Esophagus squamous epithelium (tissue), 5 donors: Measurements from ENCODE around the gene C20orf173. TPM values are rescaled to one million over a fixed set of nuclear protein-coding genes. Genes with fewer than 3 reads are reported as not detected.
"Not testable (repeated sequence)": the region's sequence is repeated elsewhere in the genome, so short reads cannot be mapped to it uniquely, and the experiment has no call there.

ENCODE experiments used
- DNase-seq: peaks from one replicate; lab custom pipeline; 2025; lab: John Stamatoyannopoulos, UW
- H3K27ac ChIP-seq, 4 donors: fragments of 200-600 bp; sonication (generic); one replicate each; pipeline ENCODE4 v1.5.1; 2016 to 2019; ENCODE audit warnings: mild to moderate bottlenecking in 1 of 4
- H3K27me3 ChIP-seq, 4 donors: fragments of 200-600 bp; sonication (generic); 1 replicate in 3 of 4; 2 replicates in 1 of 4; pipeline versions ENCODE4 v1.5.1 to v1.6.0; 2017 to 2021; ENCODE audit warnings: antibody characterized with exemption in 1 of 4
- H3K36me3 ChIP-seq, 3 donors: fragments of 200-600 bp; sonication (generic); one replicate each; pipeline ENCODE4 v1.5.1; 2016 to 2019
- H3K4me1 ChIP-seq, 3 donors: fragments of 200-600 bp; sonication (generic); one replicate each; pipeline ENCODE4 v1.5.1; 2017 to 2019
- H3K4me3 ChIP-seq, 4 donors: fragments of 200-600 bp; sonication (generic); 1 replicate in 3 of 4; 2 replicates in 1 of 4; pipeline ENCODE4 v1.5.1; 2016 to 2019; ENCODE audit warnings: mild to moderate bottlenecking in 2 of 4, moderate library complexity in 1 of 4
- H3K9me3 ChIP-seq, 3 donors: fragments of 200-600 bp; sonication (generic); one replicate each; pipeline ENCODE4 v1.5.1; 2016 to 2019
- POLR2A ChIP-seq, 4 donors: fragments of 450-650 bp; IDR thresholded peaks; one replicate each; pipeline ENCODE4 v1.6.1; 2017; ENCODE audit warnings: antibody characterized with exemption in 4 of 4, mild to moderate bottlenecking in 4 of 4, moderate library complexity in 3 of 4
- WGBS, 2 donors: methylation state at CpG; one replicate each; pipeline ENCODE4 v1.1.5; 2018; 5-methylcytosine and 5-hydroxymethylcytosine counted together
- intact Hi-C: fragments of 100-400 bp; cut with DNase I; formaldehyde crosslinking; loops from one replicate; pipeline ENCODE4 v1.15.0; 2022
- total RNA-seq, 4 donors: library from RNA; depleted of rRNA; stranded (reverse); fragments of >200 nt; gene quantifications; one replicate each; pipeline ENCODE4 v1.1.0, GENCODE V29; 2016
- TF ChIP-seq, protein P1 (sequence below), 6 experiments: fragments of 450-650 bp in 4 of 6; fragments of 200-600 bp in 2 of 6; sonication (generic) in 2 of 6; IDR thresholded peaks; one replicate each; pipeline ENCODE4 v1.5.1; 2016 to 2019; ENCODE audit warnings: antibody characterized with exemption in 6 of 6, mild to moderate bottlenecking in 4 of 6, moderate library complexity in 4 of 6
- donor health status: DM: yes; HTN: yes; CAD: no.

The C20orf173 gene
- total RNA-seq, 4 donors from 2014 or later, result not detected

DNA sequence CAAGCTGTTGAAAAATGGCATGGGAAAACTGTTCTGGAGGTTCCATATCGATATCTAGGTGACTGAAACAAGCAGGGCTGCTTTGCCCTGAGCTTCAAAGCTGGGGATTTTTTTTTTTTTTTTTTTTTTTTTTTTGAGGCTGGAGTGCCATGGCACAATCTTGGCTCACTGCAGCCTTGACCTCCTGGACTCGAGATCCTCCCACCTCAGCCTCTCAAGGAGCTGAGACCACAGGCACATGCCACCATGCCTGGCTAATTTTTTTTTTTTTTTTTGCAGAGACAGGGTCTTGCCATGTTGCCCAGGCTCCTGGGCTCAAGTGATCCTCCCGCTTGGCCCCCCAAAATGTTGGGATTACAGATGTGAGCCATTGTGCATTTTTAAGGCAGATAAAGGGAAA is 23.5 kb upstream of the C20orf173 start:
- 88% methylated on average over 2 of the region's 3 CpGs for WGBS, 2 donors
- no peak for TF ChIP-seq POLR2A (IDR thresholded peaks at IDR 0.05)
- TF ChIP-seq, protein P1, sequence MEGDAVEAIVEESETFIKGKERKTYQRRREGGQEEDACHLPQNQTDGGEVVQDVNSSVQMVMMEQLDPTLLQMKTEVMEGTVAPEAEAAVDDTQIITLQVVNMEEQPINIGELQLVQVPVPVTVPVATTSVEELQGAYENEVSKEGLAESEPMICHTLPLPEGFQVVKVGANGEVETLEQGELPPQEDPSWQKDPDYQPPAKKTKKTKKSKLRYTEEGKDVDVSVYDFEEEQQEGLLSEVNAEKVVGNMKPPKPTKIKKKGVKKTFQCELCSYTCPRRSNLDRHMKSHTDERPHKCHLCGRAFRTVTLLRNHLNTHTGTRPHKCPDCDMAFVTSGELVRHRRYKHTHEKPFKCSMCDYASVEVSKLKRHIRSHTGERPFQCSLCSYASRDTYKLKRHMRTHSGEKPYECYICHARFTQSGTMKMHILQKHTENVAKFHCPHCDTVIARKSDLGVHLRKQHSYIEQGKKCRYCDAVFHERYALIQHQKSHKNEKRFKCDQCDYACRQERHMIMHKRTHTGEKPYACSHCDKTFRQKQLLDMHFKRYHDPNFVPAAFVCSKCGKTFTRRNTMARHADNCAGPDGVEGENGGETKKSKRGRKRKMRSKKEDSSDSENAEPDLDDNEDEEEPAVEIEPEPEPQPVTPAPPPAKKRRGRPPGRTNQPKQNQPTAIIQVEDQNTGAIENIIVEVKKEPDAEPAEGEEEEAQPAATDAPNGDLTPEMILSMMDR (IDR thresholded peaks at IDR 0.05), result no peak
- no peaks in the 10 kb centered on the region for H3K9me3 ChIP-seq

DNA sequence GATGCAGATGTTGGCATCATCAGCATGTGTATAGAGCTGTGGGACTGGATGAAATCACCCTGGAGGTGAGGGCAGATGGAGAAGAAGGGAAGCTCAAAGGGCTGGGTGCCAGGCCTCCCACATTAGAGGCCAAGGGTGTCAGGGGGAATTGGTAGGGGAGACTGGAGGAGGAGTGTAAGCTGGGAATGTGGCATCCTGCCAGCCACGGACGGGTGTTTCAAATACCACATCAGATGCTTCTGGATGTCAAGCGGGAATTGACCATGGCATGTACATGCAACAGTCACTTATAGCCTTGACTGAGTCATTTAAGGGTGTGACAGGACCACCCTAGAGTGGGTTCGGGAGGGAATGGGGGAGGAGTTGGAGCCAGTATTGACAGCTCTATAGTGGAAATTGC is 22.1 kb upstream of the C20orf173 start:
- no peaks in the 10 kb centered on the region for H3K4me1 ChIP-seq
- 66 to 77% methylated on average over 4 of the region's 4 CpGs for WGBS, 2 donors
- TF ChIP-seq, protein P1 (IDR thresholded peaks at IDR 0.05), result no peak
- no peak for TF ChIP-seq POLR2A (IDR thresholded peaks at IDR 0.05)
- intact Hi-C loops, result no loop called here
- peaks cover 15 to 100% (median 30%) of the 10 kb centered on the region in 3 donors for H3K36me3 ChIP-seq
- no peak overlapping the region for H3K27ac ChIP-seq
- H3K4me3 ChIP-seq, result no peak overlapping the region
- no peaks in the 10 kb centered on the region for H3K27me3 ChIP-seq
- H3K9me3 ChIP-seq, result no peaks in the 10 kb centered on the region
- no peak for DNase-seq

More for the DNA sequence above, 23.5 kb upstream of the C20orf173 start:
- Histone ChIP-seq H3K4me1 (no peaks in the 10 kb centered on the region), H3K36me3 (peaks cover 25 to 100% (median 35%) of the 10 kb centered on the region in 3 donors), H3K4me3 (no peak overlapping the region), H3K27ac (no peak overlapping the region), H3K27me3 (no peaks in the 10 kb centered on the region)
- DNase-seq, result no peak
- intact Hi-C loops, result no loop called here

DNA sequence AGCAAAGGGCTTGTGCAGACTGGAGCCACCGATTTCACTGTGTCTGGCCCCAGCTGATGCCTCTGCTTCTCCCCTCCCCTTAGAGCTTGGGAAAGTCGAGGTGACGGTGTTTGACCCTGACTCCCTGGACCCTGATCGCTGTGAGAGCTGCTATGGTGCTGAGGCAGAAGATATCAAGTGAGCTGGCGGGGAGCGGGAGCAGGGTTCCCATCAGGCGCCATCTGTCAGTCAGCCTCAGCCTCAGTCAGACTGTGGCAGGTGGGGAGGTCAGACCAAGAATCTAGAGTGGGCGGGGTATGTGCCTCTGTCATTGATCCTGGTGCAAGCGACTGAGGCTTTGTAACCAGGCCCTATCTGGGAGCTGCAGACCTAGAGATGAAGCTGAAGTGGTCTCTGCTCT is 17.9 kb upstream of the C20orf173 start:
- DNase-seq, result no peak
- no peaks in the 10 kb centered on the region for H3K9me3 ChIP-seq
- H3K4me1 ChIP-seq, result peaks cover 5 to 10% (median 7%) of the 10 kb centered on the region in 3 donors
- H3K27ac ChIP-seq, result no peak overlapping the region
- WGBS, 2 donors, result 96 to 100% methylated on average over 1 to 7 of the region's 9 CpGs
- no peak for TF ChIP-seq POLR2A (IDR thresholded peaks at IDR 0.05)
- TF ChIP-seq, protein P1 (IDR thresholded peaks at IDR 0.05), result no peak
- intact Hi-C loops, result no loop called here
- peaks cover 8 to 81% (median 17%) of the 10 kb centered on the region in 3 donors for H3K36me3 ChIP-seq
- H3K27me3 ChIP-seq, result no peaks in the 10 kb centered on the region
- H3K4me3 ChIP-seq, result no peak overlapping the region

DNA sequence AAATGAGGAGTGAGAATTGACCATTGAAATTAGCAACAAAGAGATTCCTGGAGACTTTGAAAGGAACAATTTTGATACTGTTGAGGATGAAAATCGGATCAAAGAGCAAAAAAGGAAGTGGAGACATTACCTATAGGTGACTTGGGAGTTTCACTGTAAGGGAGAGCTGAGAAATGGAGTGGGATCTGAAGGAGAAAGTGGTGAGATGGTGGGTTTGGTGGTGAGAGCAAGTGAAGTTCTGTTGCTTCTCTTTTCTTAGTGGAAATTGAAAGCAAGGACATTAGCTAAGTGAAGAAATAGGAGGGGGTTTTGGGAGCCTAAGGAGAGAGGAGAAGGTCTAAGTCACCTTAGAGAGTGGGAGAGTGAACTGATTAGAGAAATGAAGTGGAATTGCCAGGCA is 16.7 kb upstream of the C20orf173 start:
- no peaks in the 10 kb centered on the region for H3K9me3 ChIP-seq
- peaks cover 8 to 69% (median 12%) of the 10 kb centered on the region in 3 donors for H3K36me3 ChIP-seq
- H3K4me1 ChIP-seq, result peaks cover 8 to 19% (median 9%) of the 10 kb centered on the region in 3 donors
- TF ChIP-seq, protein P1 (IDR thresholded peaks at IDR 0.05), result no peak
- no peak for TF ChIP-seq POLR2A (IDR thresholded peaks at IDR 0.05)
- WGBS, 2 donors, result 60 to 78% methylated on average over 1 of the region's 1 CpG
- H3K27ac ChIP-seq, result no peak overlapping the region
- H3K4me3 ChIP-seq, result no peak overlapping the region
- H3K27me3 ChIP-seq, result no peaks in the 10 kb centered on the region
- no peak for DNase-seq
- intact Hi-C loops, result no loop called here

DNA sequence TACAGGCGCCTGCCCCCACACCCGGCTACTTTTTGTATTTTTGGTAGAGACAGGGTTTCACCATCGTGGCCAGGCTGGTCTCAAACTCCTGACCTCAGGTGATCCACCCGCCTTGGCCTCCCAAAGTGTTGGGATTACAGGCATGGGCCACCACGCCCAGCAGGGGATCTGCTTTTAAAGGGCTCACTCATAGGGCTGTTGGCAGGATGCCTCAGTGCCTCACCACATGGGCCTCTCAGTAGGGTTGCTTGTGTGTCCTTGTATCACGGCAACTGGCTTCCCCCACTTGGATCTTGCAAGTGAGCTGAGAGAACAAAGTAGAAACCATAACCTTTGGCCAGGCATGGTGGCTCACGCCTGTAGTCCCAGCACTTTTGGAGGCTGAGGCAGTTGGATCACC is 15.5 kb upstream of the C20orf173 start:
- H3K4me1 ChIP-seq, result peaks cover 8 to 21% (median 11%) of the 10 kb centered on the region in 3 donors
- H3K9me3 ChIP-seq, H3K4me3 ChIP-seq, DNase-seq, intact Hi-C loops, H3K27ac ChIP-seq, H3K27me3 ChIP-seq: not testable (repeated sequence)
- WGBS, 2 donors, result 86 to 100% methylated on average over 1 to 5 of the region's 7 CpGs
- H3K36me3 ChIP-seq, result peaks cover 8 to 57% (median 12%) of the 10 kb centered on the region in 3 donors

DNA sequence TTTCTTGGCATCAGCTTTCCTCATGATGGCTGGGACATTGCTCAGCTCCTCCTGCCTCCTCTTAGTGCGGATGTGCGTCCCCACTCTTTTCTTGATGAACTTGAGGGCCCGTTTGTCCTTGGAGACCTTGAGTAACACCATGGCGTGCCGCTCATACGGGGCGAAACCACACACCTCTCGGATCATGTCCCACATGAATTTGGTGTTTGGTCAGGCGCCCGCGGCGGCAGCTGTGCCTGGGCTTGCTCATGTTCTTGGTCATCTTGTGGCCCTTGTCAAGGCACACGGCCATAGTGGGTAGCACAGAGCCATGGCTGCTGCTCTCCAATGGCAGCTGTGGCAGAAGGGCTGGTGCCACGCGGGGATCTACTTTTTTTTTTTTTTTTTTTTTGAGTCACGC is 15.0 kb upstream of the C20orf173 start:
- intact Hi-C loops, result no loop called here
- no peak for DNase-seq
- peaks cover 8 to 52% (median 12%) of the 10 kb centered on the region in 3 donors for H3K36me3 ChIP-seq
- WGBS, 2 donors, result 93 to 97% methylated on average over 15 to 16 of the region's 16 CpGs
- no peak overlapping the region for H3K4me3 ChIP-seq
- peaks cover 8 to 21% (median 11%) of the 10 kb centered on the region in 3 donors for H3K4me1 ChIP-seq
- H3K27ac ChIP-seq, result no peak overlapping the region
- H3K9me3 ChIP-seq, result no peaks in the 10 kb centered on the region
- no peaks in the 10 kb centered on the region for H3K27me3 ChIP-seq
- no peak for TF ChIP-seq POLR2A (IDR thresholded peaks at IDR 0.05)
- TF ChIP-seq, protein P1 (IDR thresholded peaks at IDR 0.05), result no peak
